Measurements from ENCODE around the gene CFAP53.
A peak's percentile ranks its signal among the peaks of the same experiment; 100 is the strongest.
"Not testable (repeated sequence)": the region's sequence is repeated elsewhere in the genome, so short reads cannot be mapped to it uniquely, and the experiment has no call there.

The CFAP53 gene

GRCh38 chr18:50299626-50300388 is 33.5 kb upstream of the CFAP53 start:
- CTCF ChIA-PET, result no interaction called here

GRCh38 chr18:50298443-50299284 is 32.4 kb upstream of the CFAP53 start:
- POLR2A ChIA-PET (ENCODE audit: low non-redundant PET), result no interaction called here
- CTCF ChIA-PET, result no interaction called here
- DNase-seq (ENCODE audit: low spot score), result no peak
- H3K27ac ChIP-seq, result no peak overlapping the region
- no peak for TF ChIP-seq CTCF (conservative IDR thresholded peaks at IDR 0.05; ENCODE audit: low read depth)

More at GRCh38 chr18:50299626-50300388, 33.5 kb upstream of the CFAP53 start:
- no peak for DNase-seq (ENCODE audit: low spot score)
- POLR2A ChIA-PET (ENCODE audit: low non-redundant PET), result no interaction called here
- TF ChIP-seq CTCF (conservative IDR thresholded peaks at IDR 0.05; ENCODE audit: low read depth), result no peak
- H3K27ac ChIP-seq, result no peak overlapping the region

GRCh38 chr18:50297621-50298442 is 31.5 kb upstream of the CFAP53 start:
- no peak for TF ChIP-seq CTCF (conservative IDR thresholded peaks at IDR 0.05; ENCODE audit: low read depth)
- no peak overlapping the region; the same call in 1 of the 2 replicates for H3K27ac ChIP-seq
- POLR2A ChIA-PET (ENCODE audit: low non-redundant PET), result no interaction called here
- CTCF ChIA-PET, result no interaction called here
- no peak for DNase-seq (ENCODE audit: low spot score)

GRCh38 chr18:50293039-50293438 is 26.7 kb upstream of the CFAP53 start:
- DNase-seq (ENCODE audit: low spot score), result no peak

GRCh38 chr18:50289108-50289443 is 22.8 kb upstream of the CFAP53 start:
- DNase-seq (ENCODE audit: low spot score), result no peak
- POLR2A ChIA-PET (ENCODE audit: low non-redundant PET), result no interaction called here
- CTCF ChIA-PET, result interaction anchor here (0.7 kb wide), 1 partner anchor 1372 kb away, joined by 4 read pairs; no protein-coding TSS in a partner anchor
- no peak for TF ChIP-seq CTCF (conservative IDR thresholded peaks at IDR 0.05; ENCODE audit: low read depth)
- H3K27ac ChIP-seq, result no peak overlapping the region

More at GRCh38 chr18:50293039-50293438, 26.7 kb upstream of the CFAP53 start:
- H3K27ac ChIP-seq, result no peak overlapping the region
- CTCF ChIA-PET, result no interaction called here
- POLR2A ChIA-PET (ENCODE audit: low non-redundant PET), result no interaction called here
- TF ChIP-seq CTCF (conservative IDR thresholded peaks at IDR 0.05; ENCODE audit: low read depth), result no peak

GRCh38 chr18:50288348-50289107 is 22.2 kb upstream of the CFAP53 start:
- DNase-seq (ENCODE audit: low spot score); POLR2A ChIA-PET (ENCODE audit: low non-redundant PET): not testable (repeated sequence)
- H3K27ac ChIP-seq, result peak overlapping the region; percentile 91
- CTCF ChIA-PET, result interaction anchor here (0.6 kb wide), 1 partner anchor 430 kb away, joined by 3 read pairs; no protein-coding TSS in a partner anchor
